HepG2 (cell line): Measurements from ENCODE around the gene BPIFA2. TPM values are rescaled to one million over a fixed set of nuclear protein-coding genes. Genes with fewer than 3 reads are reported as not detected.

Experiments
- ATAC-seq: fragments of 200-7000 bp; cut with Tn5 transposase; 3 replicates; pipeline ENCODE4 v1.9.1; 2020; ENCODE audit warnings: mild to moderate bottlenecking, moderate library complexity
- BruUV-seq: library from RNA; stranded (reverse); fragments of 400-500 nt; replicated peaks from 2 replicates; lab custom pipeline; 2021; lab: Mats Ljungman, UMichigan
- CTCF ChIA-PET: fragments of 300-600 bp; formaldehyde crosslinking; extraction: SDS; loops from one replicate; lab custom pipeline; 2021; ENCODE audit warnings: low total read pairs, inconsistent platforms, low intra/inter-chr PET ratio; lab: Yijun Ruan, JAX
- POLR2A ChIA-PET: fragments of 350-600 bp; sonication (Branson Sonifier 250); formaldehyde crosslinking; loops from one replicate; lab custom pipeline; 2020; ENCODE audit warnings: antibody characterized with exemption, inconsistent platforms; lab: Yijun Ruan, JAX
- DNase-seq: peaks from one replicate; pipeline ENCODE4 v3.0.0-alpha.2; 2015; ENCODE audit warnings: low spot score
- FAIRE-seq: peaks from 3 replicates; lab custom pipeline; 2011; peaks lifted over from hg19 to GRCh38; lab: Jason Lieb, UNC
- H2AFZ ChIP-seq: one replicate; pipeline ENCODE4 v1.6.1; 2011; ENCODE audit warnings: low read length, inconsistent platforms
- H3K27ac ChIP-seq: fragments of 300-600 bp; 3 replicates; pipeline ENCODE4 v1.8.0; 2011; ENCODE audit warnings: mixed run types, mild to moderate bottlenecking, mixed read lengths, low read length, inconsistent platforms; ENCODE audit not compliant: insufficient read depth; ENCODE audit errors: extremely low read length
- H3K27me3 ChIP-seq, 2 experiments: fragments of 200-600 bp in 1 of 2; 2 replicates in 1 of 2; 3 replicates in 1 of 2; pipeline versions ENCODE4 v1.6.0 to v1.8.0; 2011; ENCODE audit warnings: low read length in 2 of 2, mild to moderate bottlenecking in 2 of 2, moderate library complexity in 2 of 2, inconsistent platforms in 1 of 2; ENCODE audit not compliant: insufficient read depth in 2 of 2, control insufficient read depth in 1 of 2
- H3K36me3 ChIP-seq, 2 experiments: fragments of 200-600 bp in 1 of 2; replicated peaks in 1 of 2; 2 replicates in 1 of 2; 3 replicates in 1 of 2; pipeline versions ENCODE4 v1.5.1 to v1.8.0; 2011; ENCODE audit warnings: low read length in 2 of 2, inconsistent platforms in 1 of 2; ENCODE audit not compliant: insufficient read depth in 2 of 2, control insufficient read depth in 1 of 2
- H3K4me1 ChIP-seq: 2 replicates; pipeline ENCODE4 v1.5.1; 2012; ENCODE audit warnings: low read length, inconsistent platforms; ENCODE audit not compliant: insufficient read depth
- H3K4me2 ChIP-seq: 2 replicates; pipeline ENCODE4 v1.6.0; 2011; ENCODE audit warnings: low read depth, low read length, inconsistent platforms
- H3K4me3 ChIP-seq, 3 experiments: fragments of 200-600 bp in 1 of 3; sonication (generic), shearing (Covaris generic) in 1 of 3; replicated peaks in 1 of 3; 2 replicates each; pipeline ENCODE4 v1.5.1; 2011 to 2016; ENCODE audit warnings: low read length in 3 of 3, inconsistent platforms in 2 of 3, low read depth in 2 of 3, mild to moderate bottlenecking in 2 of 3, control low read depth in 1 of 3, mixed read lengths in 1 of 3; ENCODE audit not compliant: insufficient read depth in 1 of 3
- H3K79me2 ChIP-seq: one replicate; pipeline ENCODE4 v1.6.1; 2011; ENCODE audit warnings: low read length, inconsistent platforms; ENCODE audit not compliant: insufficient read depth
- H3K9ac ChIP-seq: 2 replicates; pipeline ENCODE4 v1.6.0; 2011; ENCODE audit warnings: mild to moderate bottlenecking, low read depth, low read length, inconsistent platforms; ENCODE audit not compliant: insufficient read depth
- H3K9me3 ChIP-seq: 2 replicates; pipeline ENCODE4 v1.5.1; 2012; ENCODE audit warnings: mild to moderate bottlenecking, low read length
- H4K20me1 ChIP-seq: 2 replicates; pipeline ENCODE4 v1.6.0; 2011; ENCODE audit warnings: inconsistent platforms, mild to moderate bottlenecking, low read length, moderate library complexity; ENCODE audit not compliant: insufficient read depth
- ATF4 ChIP-seq, 2 experiments: fragments of 450-650 bp in 1 of 2; sonication (generic) in 1 of 2; formaldehyde crosslinking; IDR thresholded peaks; 2 replicates each; pipeline versions ENCODE4 v1.5.0 to v1.8.0; 2020 to 2022; ENCODE audit warnings: mild to moderate bottlenecking in 1 of 2, missing genetic modification reagents in 1 of 2
- FOXA1 ChIP-seq, 2 experiments: fragments of 450-650 bp in 1 of 2; sonication (generic) in 1 of 2; formaldehyde crosslinking in 1 of 2; IDR thresholded peaks; 2 replicates each; pipeline versions ENCODE4 v1.4.0 to v1.6.1; 2016 to 2020; ENCODE audit warnings: missing genetic modification reagents in 1 of 2
- FOXA3 ChIP-seq: IDR thresholded peaks from 2 replicates; pipeline ENCODE4 v1.6.1; 2016; ENCODE audit warnings: missing genetic modification reagents, missing compliant biosample characterization
- MAFG ChIP-seq: sonication (generic); formaldehyde crosslinking; IDR thresholded peaks from 2 replicates; pipeline ENCODE4 v1.5.1; 2020; ENCODE audit warnings: mild to moderate bottlenecking, missing genetic modification reagents
- NR1H2 ChIP-seq: sonication (generic); formaldehyde crosslinking; IDR thresholded peaks from 2 replicates; pipeline ENCODE4 v1.8.1; 2022; ENCODE audit warnings: low read depth, missing genetic modification reagents, borderline replicate concordance
- ZHX1 ChIP-seq: sonication (generic); formaldehyde crosslinking; IDR thresholded peaks from 2 replicates; pipeline ENCODE4 v1.8.1; 2022; ENCODE audit warnings: low read depth, mild to moderate bottlenecking, missing genetic modification reagents
- ZNF33A ChIP-seq: sonication (generic); formaldehyde crosslinking; IDR thresholded peaks from 2 replicates; pipeline ENCODE4 v1.5.1; 2020; ENCODE audit warnings: missing genetic modification reagents, mild to moderate bottlenecking, moderate library complexity, borderline replicate concordance
- ZNF768 ChIP-seq: sonication (generic); formaldehyde crosslinking; IDR thresholded peaks from 2 replicates; pipeline ENCODE4 v1.4.0; 2020; ENCODE audit warnings: missing genetic modification reagents
- WGBS: methylation state at CpG from one replicate; pipeline ENCODE4 v1.1.6; 2017; ENCODE audit warnings: low lambda C conversion rate; 5-methylcytosine and 5-hydroxymethylcytosine counted together
- in situ Hi-C: cut with HindIII; loops from 2 replicates; pipeline ENCODE4 v1.10.0; 2017; ENCODE audit warnings: low pct_unique_long_range_greater_than_20kb; ENCODE audit not compliant: extremely low pct_ligation_motif_present
- intact Hi-C: fragments of 100-400 bp; cut with micrococcal nuclease; formaldehyde crosslinking; loops from one replicate; pipeline ENCODE4 v1.10.0; 2022; ENCODE audit not compliant: unreplicated experiment
- polyA plus RNA-seq, 8 experiments: library from polyadenylated mRNA; depleted of rRNA in 3 of 8; stranded (reverse) in 7 of 8; unstranded in 1 of 8; fragments of >200 nt; fragmentation: Illumina TruSeq in 4 of 8; extraction: Trizol in 4 of 8; gene quantifications; 2 replicates each; pipeline versions ENCODE4 v1.2.1 to v1.2.3, GENCODE V29; 2011 to 2016; ENCODE audit warnings: low read depth in 4 of 8, missing spikeins in 1 of 8, mixed read lengths in 1 of 8; ENCODE audit not compliant: insufficient read depth in 1 of 8
- total RNA-seq, 5 experiments: library from RNA; depleted of rRNA; stranded (reverse); fragments of >200 nt; fragmentation: Illumina TruSeq; extraction: Trizol; gene quantifications; 2 replicates each; pipeline ENCODE4 v1.2.3, GENCODE V29; 2016; ENCODE audit warnings: low read depth in 1 of 5

Gene BPIFA2
- total and polyA plus RNA-seq, 2 of the 13 experiments (the other 11 are each of a cell fraction or from before 2014, with no cell fraction given): not detected

DNA sequence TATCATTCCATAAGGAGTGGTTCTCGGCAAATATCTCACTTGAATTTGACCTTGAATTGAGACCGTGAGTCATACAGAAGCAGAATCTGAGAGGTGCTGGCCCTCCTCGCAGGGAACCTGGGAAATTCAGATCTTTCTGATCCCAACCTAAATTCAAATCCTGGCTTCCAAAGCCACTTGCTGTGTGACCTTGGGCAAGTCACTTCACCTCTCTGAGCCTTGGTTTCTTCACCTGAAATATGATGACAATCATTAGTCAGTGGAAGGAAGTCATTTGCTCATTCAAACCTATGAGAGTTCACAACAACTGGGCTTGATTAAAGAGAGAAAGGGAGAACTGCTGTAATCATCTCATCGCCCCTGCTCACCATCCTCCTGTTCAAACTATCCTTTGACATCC is 56.4 kb downstream of the BPIFA2 start:
- Histone ChIP-seq H3K27me3 (peaks cover 3 to 21% of the 10 kb centered on the region in 2 experiments; a peak in 2 of 5 replicates), H3K9ac (no peak overlapping the region), H3K4me2 (no peak overlapping the region), H3K9me3 (no peaks in the 10 kb centered on the region), H3K36me3 (no peaks in the 10 kb centered on the region), H2AFZ (no peak overlapping the region), H3K27ac (no peak overlapping the region), H4K20me1 (no peaks in the 10 kb centered on the region), H3K4me3 (no peak overlapping the region), H3K79me2 (no peaks in the 10 kb centered on the region), H3K4me1 (no peaks in the 10 kb centered on the region)
- ATAC-seq (no peak), DNase-seq (no peak), FAIRE-seq (no peak)
- 13% methylated on average over 4 of the region's 4 CpGs for WGBS
- intact Hi-C loops (no loop called here), in situ Hi-C loops (no loop called here)
- TF ChIP-seq ZHX1 (CRISPR knock-in tag) (no peak), MAFG (CRISPR knock-in tag) (no peak), ZNF768 (peak; percentile 68; the same call in 1 of the 2 replicates), ZNF33A (no peak)
- BruUV-seq: no TSS peak
- POLR2A ChIA-PET: no interaction called here
- CTCF ChIA-PET: no interaction called here

DNA sequence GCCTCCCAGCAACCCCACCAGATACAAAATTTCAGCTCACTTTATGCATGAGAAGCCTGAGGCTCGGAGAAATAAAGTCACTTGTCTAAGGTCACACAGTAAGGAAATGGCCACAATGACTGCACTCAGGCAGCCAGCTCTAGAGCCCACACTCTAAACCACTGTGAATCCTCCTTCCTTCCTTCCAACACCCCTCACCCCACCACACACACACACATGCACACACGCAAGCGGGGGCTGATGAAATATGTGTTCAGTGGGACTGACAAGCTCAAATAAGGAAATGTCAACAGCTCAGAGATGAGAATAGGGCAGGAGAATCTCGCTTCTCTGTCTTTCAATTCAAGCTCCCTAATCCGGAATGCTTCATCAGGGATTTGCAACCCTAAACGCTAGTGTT is 61.9 kb downstream of the BPIFA2 start:
- no peak overlapping the region for H3K4me3 ChIP-seq
- no peaks in the 10 kb centered on the region for H3K79me2 ChIP-seq
- 2% methylated on average over 6 of the region's 6 CpGs for WGBS
- in situ Hi-C loops: no loop called here
- peaks cover 5 to 28% of the 10 kb centered on the region in 2 experiments; a peak in 4 of 5 replicates for H3K27me3 ChIP-seq
- CTCF ChIA-PET: no interaction called here
- no peaks in the 10 kb centered on the region for H4K20me1 ChIP-seq
- no TSS peak for BruUV-seq
- no peaks in the 10 kb centered on the region for H3K36me3 ChIP-seq
- no peak overlapping the region for H3K27ac ChIP-seq
- FAIRE-seq: no peak
- no peak overlapping the region for H3K4me2 ChIP-seq
- POLR2A ChIA-PET: no interaction called here
- H3K9me3 ChIP-seq: no peaks in the 10 kb centered on the region
- H3K9ac ChIP-seq: no peak overlapping the region
- TF ChIP-seq ATF4 (CRISPR knock-in tag; IDR thresholded peaks at IDR 0.05) (peak in 1 of 2 experiments; percentile 88; a peak in 2 of 4 replicates), NR1H2 (CRISPR knock-in tag) (no peak), FOXA1 (IDR thresholded peaks at IDR 0.05) (no peak), FOXA1 (CRISPR knock-in tag; IDR thresholded peaks at IDR 0.05) (0 out of 2 replicates have a peak, but pooled peaks have one; percentile 28), FOXA3 (CRISPR knock-in tag) (peak; percentile 22; the same call in 1 of the 2 replicates)
- peak; percentile 29 for DNase-seq
- no peaks in the 10 kb centered on the region; the same call in 1 of the 2 replicates for H3K4me1 ChIP-seq
- intact Hi-C loops: no loop called here
- no peak; the same call in 2 of the 3 replicates for ATAC-seq
- H2AFZ ChIP-seq: no peak overlapping the region
